Pancreas (tissue), 10 donors: Measurements from ENCODE around the gene PADI2. TPM values are rescaled to one million over a fixed set of nuclear protein-coding genes. Genes with fewer than 3 reads are reported as not detected.

ENCODE experiments used
- ATAC-seq, 4 donors: fragments of 200-7000 bp; cut with Tn5 transposase; one replicate each; pipeline versions ENCODE4 v1.8.0 to v1.9.1; 2020; ENCODE audit warnings: mild to moderate bottlenecking in 4 of 4, moderate library complexity in 4 of 4
- DNase-seq, 6 donors: peaks; one replicate each; pipeline ENCODE4 v3.0.0-alpha.2; 2020
- FAIRE-seq: peaks from 2 replicates; lab custom pipeline; 2012; peaks lifted over from hg19 to GRCh38; lab: Jason Lieb, UNC
- H3K27ac ChIP-seq, 4 donors: fragments of 200-600 bp; sonication (generic); 1 replicate in 3 of 4; 2 replicates in 1 of 4; pipeline versions ENCODE4 v1.5.0 to v1.8.0; 2020
- H3K27me3 ChIP-seq, 4 donors: fragments of 200-600 bp; one replicate each; pipeline ENCODE4 v1.8.0; 2021
- H3K36me3 ChIP-seq, 3 donors: fragments of 200-600 bp; sonication (generic) in 1 of 3; one replicate each; pipeline versions ENCODE4 v1.5.0 to v1.8.0; 2020 to 2021
- H3K4me1 ChIP-seq, 3 donors: fragments of 200-600 bp; one replicate each; pipeline ENCODE4 v1.8.0; 2021
- H3K4me3 ChIP-seq, 4 donors: fragments of 200-600 bp; sonication (generic) in 2 of 4; one replicate each; pipeline versions ENCODE4 v1.5.0 to v1.8.0; 2020 to 2021
- H3K9me3 ChIP-seq, 4 donors: fragments of 200-600 bp; one replicate each; pipeline ENCODE4 v1.8.0; 2021
- WGBS, 2 donors: extraction: QIAGEN DNeasy Blood & Tissue Kit; methylation state at CpG; one replicate each; pipeline ENCODE4 v1.1.7; 2013; 5-methylcytosine and 5-hydroxymethylcytosine counted together
- intact Hi-C, 3 donors: fragments of 100-400 bp; cut with DNase I; formaldehyde crosslinking; loops; one replicate each; pipeline versions ENCODE4 v1.11.1 to v1.14.2; 2022
- polyA plus RNA-seq, 2 donors: library from polyadenylated mRNA; stranded (reverse); fragments of 200-250 nt; gene quantifications; one replicate each; pipeline ENCODE4 v1.2.3, GENCODE V29; 2013
- total RNA-seq, 6 donors: library from RNA; stranded (reverse); fragmentation: NEBNext Ultra II Directional in 4 of 6; extraction: Animal tissue kit (Norgen Biotek cat#: 25700) in 4 of 6; gene quantifications; one replicate each; pipeline versions ENCODE4 v1.2.1 to v1.2.4, GENCODE V29; 2021 to 2023
- TF ChIP-seq, protein P1 (sequence below), 4 donors: fragments of 200-600 bp; sonication (generic) in 3 of 4; IDR thresholded peaks; one replicate each; pipeline versions ENCODE4 v1.5.0 to v1.8.0; 2021; ENCODE audit warnings: antibody characterized with exemption in 4 of 4
- donor health status: healthy with polysubstance abuse.
- donor health status: DM: no; HTN: no; CAD: no; lungs with moderate emphysema.
- donor health status: DM: no; HTN: no; CAD: no.
- donor health status: control.
- donor health status: control.
- donor health status: Bipolar disorder and iron deficiency.
- donor health status: DM: yes; HTN: yes; CAD: no.
- donor health status: DM: no; HTN: no; CAD: no.
- donor health status: DM: no; HTN: no; CAD: no.
- donor health status: DM: yes; HTN: yes; CAD: no.

PADI2 gene
- total and polyA plus RNA-seq, 8 donors: 0.42 to 10.0 (median 0.93) TPM

DNA sequence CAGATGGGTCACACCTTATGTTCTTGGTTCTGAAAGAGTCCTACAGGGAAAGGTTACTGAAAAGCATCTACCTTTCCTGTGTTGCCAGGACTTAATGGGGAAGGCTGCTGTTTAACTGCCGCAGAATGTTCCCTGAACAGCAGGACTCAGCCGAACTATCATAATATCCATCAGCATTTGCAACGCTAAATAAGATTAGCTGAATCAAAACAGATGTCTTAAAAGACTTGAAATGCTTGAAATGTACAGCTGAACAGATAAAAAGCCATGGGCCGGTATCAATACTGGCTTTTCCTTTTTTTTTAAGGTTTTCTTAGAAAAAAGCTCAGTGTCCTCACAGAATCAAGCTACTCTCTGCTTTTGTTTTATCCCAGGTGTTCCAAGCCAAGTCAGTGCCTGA is 87.8 kb downstream of the PADI2 start:
- H3K4me1 ChIP-seq: peaks cover 10 to 42% (median 35%) of the 10 kb centered on the region in 3 donors
- ATAC-seq (no peak), DNase-seq (no peak), FAIRE-seq (no peak)
- H3K9me3 ChIP-seq: no peaks in the 10 kb centered on the region
- H3K27ac ChIP-seq: peak overlapping the region in 2 of 4 donors; percentile 21 to 29
- 39 to 43% methylated on average over 4 of the region's 4 CpGs for WGBS, 2 donors
- H3K36me3 ChIP-seq: peaks cover 0 to 14% (median 4%) of the 10 kb centered on the region in 3 donors
- TF ChIP-seq, protein P1, sequence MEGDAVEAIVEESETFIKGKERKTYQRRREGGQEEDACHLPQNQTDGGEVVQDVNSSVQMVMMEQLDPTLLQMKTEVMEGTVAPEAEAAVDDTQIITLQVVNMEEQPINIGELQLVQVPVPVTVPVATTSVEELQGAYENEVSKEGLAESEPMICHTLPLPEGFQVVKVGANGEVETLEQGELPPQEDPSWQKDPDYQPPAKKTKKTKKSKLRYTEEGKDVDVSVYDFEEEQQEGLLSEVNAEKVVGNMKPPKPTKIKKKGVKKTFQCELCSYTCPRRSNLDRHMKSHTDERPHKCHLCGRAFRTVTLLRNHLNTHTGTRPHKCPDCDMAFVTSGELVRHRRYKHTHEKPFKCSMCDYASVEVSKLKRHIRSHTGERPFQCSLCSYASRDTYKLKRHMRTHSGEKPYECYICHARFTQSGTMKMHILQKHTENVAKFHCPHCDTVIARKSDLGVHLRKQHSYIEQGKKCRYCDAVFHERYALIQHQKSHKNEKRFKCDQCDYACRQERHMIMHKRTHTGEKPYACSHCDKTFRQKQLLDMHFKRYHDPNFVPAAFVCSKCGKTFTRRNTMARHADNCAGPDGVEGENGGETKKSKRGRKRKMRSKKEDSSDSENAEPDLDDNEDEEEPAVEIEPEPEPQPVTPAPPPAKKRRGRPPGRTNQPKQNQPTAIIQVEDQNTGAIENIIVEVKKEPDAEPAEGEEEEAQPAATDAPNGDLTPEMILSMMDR (IDR thresholded peaks at IDR 0.05): no peak
- H3K27me3 ChIP-seq: no peaks in the 10 kb centered on the region
- intact Hi-C loops: no loop called here
- H3K4me3 ChIP-seq: no peak overlapping the region

DNA sequence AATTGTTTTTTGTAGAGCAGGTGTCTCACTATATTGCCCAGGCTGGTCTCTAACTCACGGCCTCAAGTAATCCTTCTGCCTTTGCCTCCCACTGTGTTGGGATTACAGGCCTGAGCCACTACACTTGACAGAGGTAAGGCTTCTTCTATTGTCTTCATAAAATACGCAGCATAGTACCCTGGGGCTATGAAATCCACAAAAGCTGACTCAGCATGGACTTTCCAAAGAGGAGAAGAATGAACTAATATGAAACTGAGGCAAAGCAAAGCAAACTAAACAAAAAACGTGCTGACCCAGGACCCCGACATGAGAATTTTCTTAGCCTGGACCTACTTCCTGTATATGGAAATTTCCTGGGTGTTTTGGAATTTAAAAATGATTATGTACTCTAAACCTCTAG is 89.0 kb downstream of the PADI2 start:
- TF ChIP-seq, protein P1 (IDR thresholded peaks at IDR 0.05): no peak
- peaks cover 0 to 14% (median 4%) of the 10 kb centered on the region in 3 donors for H3K36me3 ChIP-seq
- H3K27ac ChIP-seq: peak overlapping the region in 1 of 4 donors; percentile 84
- intact Hi-C loops: no loop called here
- DNase-seq: peak in 1 of 6 donors; percentile 4
- no peaks in the 10 kb centered on the region for H3K9me3 ChIP-seq
- ATAC-seq: no peak
- H3K4me3 ChIP-seq: no peak overlapping the region
- 83 to 86% methylated on average over 4 of the region's 4 CpGs for WGBS, 2 donors
- no peaks in the 10 kb centered on the region for H3K27me3 ChIP-seq
- no peak for FAIRE-seq
- peaks cover 10 to 42% (median 35%) of the 10 kb centered on the region in 3 donors for H3K4me1 ChIP-seq

DNA sequence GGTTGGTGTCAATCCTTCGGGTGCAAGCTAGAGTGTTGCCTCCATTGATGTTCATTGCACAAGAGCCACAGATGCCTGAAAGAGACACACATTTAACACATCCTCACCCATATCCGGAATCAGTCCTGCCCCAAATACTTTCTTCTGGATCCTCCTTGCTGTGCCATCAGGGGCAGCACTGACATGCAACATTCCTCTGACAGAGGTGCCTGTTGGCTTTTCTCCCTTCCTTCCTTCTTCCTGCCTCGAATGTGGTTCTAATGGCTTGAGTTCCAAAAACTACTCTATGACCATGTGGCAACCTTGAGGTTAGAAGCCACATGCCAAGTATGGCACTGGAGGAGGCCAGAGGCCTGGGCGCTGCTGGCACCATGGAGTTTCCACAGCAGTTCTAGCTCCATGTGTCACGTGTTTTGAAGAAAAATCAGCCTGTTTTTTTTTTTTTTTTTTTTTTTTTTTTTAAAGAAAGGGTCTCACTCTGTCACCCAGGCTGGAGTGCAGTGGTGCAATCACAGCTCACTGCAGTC is 90.5 kb downstream of the PADI2 start:
- Histone ChIP-seq H3K27me3 (no peaks in the 10 kb centered on the region), H3K4me1 (peaks cover 10 to 42% (median 35%) of the 10 kb centered on the region in 3 donors), H3K27ac (peak overlapping the region; percentile 35 to 84 (median 65)), H3K4me3 (no peak overlapping the region), H3K9me3 (no peaks in the 10 kb centered on the region), H3K36me3 (peaks cover 0 to 20% (median 4%) of the 10 kb centered on the region in 3 donors)
- DNase-seq: peak in 5 of 6 donors; percentile 59 to 80 (median 72)
- ATAC-seq: peak; percentile 63 to 81 (median 74)
- WGBS, 2 donors: 34 to 43% methylated on average over 5 of the region's 5 CpGs
- TF ChIP-seq, protein P1 (IDR thresholded peaks at IDR 0.05): no peak
- intact Hi-C loops: no loop called here
- no peak for FAIRE-seq

DNA sequence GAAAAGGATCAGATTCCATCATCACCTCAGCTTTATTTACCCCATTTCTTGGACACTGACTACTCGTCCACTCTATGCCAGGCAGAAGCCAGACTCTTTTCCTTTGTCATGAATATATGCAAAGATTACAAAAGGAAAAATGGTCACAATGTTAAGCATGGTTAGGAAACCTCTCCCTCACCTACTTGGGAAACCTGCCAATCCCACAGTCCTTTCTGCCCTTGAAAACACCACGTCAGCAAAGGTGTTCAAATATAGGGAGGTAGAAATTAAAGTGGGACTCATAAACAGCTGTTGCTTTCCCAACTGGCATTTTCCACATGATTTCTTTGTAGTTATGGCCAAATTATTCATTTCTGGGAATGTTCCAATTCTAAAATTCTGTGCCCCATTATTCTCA is 91.4 kb downstream of the PADI2 start:
- ATAC-seq (peak; percentile 83 to 91 (median 89)), DNase-seq (peak in 3 of 6 donors; percentile 83 to 87 (median 87))

More for the DNA sequence above, 91.4 kb downstream of the PADI2 start:
- H3K4me3 ChIP-seq: no peak overlapping the region
- H3K9me3 ChIP-seq: no peaks in the 10 kb centered on the region
- peak overlapping the region; percentile 35 to 84 (median 65) for H3K27ac ChIP-seq
- TF ChIP-seq, protein P1 (IDR thresholded peaks at IDR 0.05): no peak
- no peaks in the 10 kb centered on the region for H3K27me3 ChIP-seq
- H3K36me3 ChIP-seq: peaks cover 0 to 22% (median 11%) of the 10 kb centered on the region in 3 donors
- intact Hi-C loops: no loop called here
- H3K4me1 ChIP-seq: peaks cover 10 to 40% (median 35%) of the 10 kb centered on the region in 3 donors
- 20 to 21% methylated on average over 2 of the region's 2 CpGs for WGBS, 2 donors
- FAIRE-seq: no peak
